Osteoblast (primary cell): Measurements from ENCODE around the gene ABTB1. TPM values are rescaled to one million over a fixed set of nuclear protein-coding genes. Genes with fewer than 3 reads are reported as not detected.

Source experiments
- DNase-seq: peaks from one replicate; pipeline ENCODE4 v3.0.0; 2011; ENCODE audit warnings: low spot score, mixed read lengths; ENCODE audit not compliant: insufficient read length; ENCODE audit errors: missing footprints
- H2AFZ ChIP-seq: 2 replicates; pipeline ENCODE4 v1.6.0; 2011; ENCODE audit warnings: mild to moderate bottlenecking, low read length
- H3K27ac ChIP-seq: 2 replicates; pipeline ENCODE4 v1.5.1; 2011; ENCODE audit warnings: mild to moderate bottlenecking, low read depth, low read length, moderate library complexity
- H3K27me3 ChIP-seq: 2 replicates; pipeline ENCODE4 v1.6.0; 2012; ENCODE audit warnings: mild to moderate bottlenecking, control low read depth, inconsistent platforms, low read length, moderate library complexity; ENCODE audit not compliant: insufficient read depth
- H3K36me3 ChIP-seq: 2 replicates; pipeline ENCODE4 v1.5.1; 2011; ENCODE audit warnings: mild to moderate bottlenecking, low read length, control low read depth, moderate library complexity; ENCODE audit not compliant: insufficient read depth
- H3K4me1 ChIP-seq: 2 replicates; pipeline ENCODE4 v1.5.1; 2011; ENCODE audit warnings: mild to moderate bottlenecking, low read length, control low read depth, moderate library complexity; ENCODE audit not compliant: insufficient read depth
- H3K4me2 ChIP-seq: 2 replicates; pipeline ENCODE4 v1.6.0; 2011; ENCODE audit warnings: mild to moderate bottlenecking, low read length; ENCODE audit not compliant: insufficient read depth
- H3K4me3 ChIP-seq: fragments of 200-600 bp; sonication (generic); 3 replicates; pipeline ENCODE4 v1.5.1; 2012; ENCODE audit warnings: mild to moderate bottlenecking, low read length, inconsistent platforms; ENCODE audit not compliant: insufficient read depth
- H3K79me2 ChIP-seq: 2 replicates; pipeline ENCODE4 v1.6.0; 2012; ENCODE audit warnings: mild to moderate bottlenecking, low read length, control low read depth, inconsistent platforms; ENCODE audit not compliant: insufficient read depth
- H3K9me3 ChIP-seq: 2 replicates; pipeline ENCODE4 v1.5.1; 2011; ENCODE audit warnings: low read depth, low read length, control low read depth
- H4K20me1 ChIP-seq: 2 replicates; pipeline ENCODE4 v1.6.0; 2012; ENCODE audit warnings: mild to moderate bottlenecking, low read length, control low read depth; ENCODE audit not compliant: insufficient read depth
- CTCF ChIP-seq: IDR thresholded peaks from 2 replicates; pipeline ENCODE4 v1.5.1; 2011; ENCODE audit warnings: mild to moderate bottlenecking, low read depth, low read length, moderate library complexity; ENCODE audit errors: extremely low read depth
- total RNA-seq: library from RNA; depleted of rRNA; stranded (reverse); fragments of >200 nt; gene quantifications from 2 replicates; pipeline ENCODE4 v1.2.3, GENCODE V29; 2012

Gene ABTB1
- total RNA-seq, 1 donor, result 17.7 TPM

- no peak overlapping the region for H3K27ac ChIP-seq
- no peaks in the 10 kb centered on the region for H3K9me3 ChIP-seq
- H3K4me1 ChIP-seq, result peaks cover 5% of the 10 kb centered on the region
- H3K36me3 ChIP-seq, result no peaks in the 10 kb centered on the region
- no peaks in the 10 kb centered on the region for H3K27me3 ChIP-seq
- no peak for DNase-seq
- no peak overlapping the region for H3K4me2 ChIP-seq
- no peaks in the 10 kb centered on the region for H4K20me1 ChIP-seq
- TF ChIP-seq CTCF, result no peak
- H2AFZ ChIP-seq, result no peak overlapping the region
- no peak overlapping the region for H3K4me3 ChIP-seq
- H3K79me2 ChIP-seq, result no peaks in the 10 kb centered on the region
Observed at GRCh38 chr3:127656906-127657305, 15.8 kb upstream of the ABTB1 start.

- H3K27me3 ChIP-seq, result no peaks in the 10 kb centered on the region
- DNase-seq, result no peak
- no peak overlapping the region for H3K4me3 ChIP-seq
- no peaks in the 10 kb centered on the region for H3K36me3 ChIP-seq
- H3K9me3 ChIP-seq, result no peaks in the 10 kb centered on the region
- no peak overlapping the region for H3K27ac ChIP-seq
- H3K4me1 ChIP-seq, result peaks cover 5% of the 10 kb centered on the region
- H4K20me1 ChIP-seq, result no peaks in the 10 kb centered on the region
- TF ChIP-seq CTCF, result no peak
- no peak overlapping the region for H2AFZ ChIP-seq
- no peak overlapping the region for H3K4me2 ChIP-seq
- no peaks in the 10 kb centered on the region for H3K79me2 ChIP-seq
Observed at GRCh38 chr3:127658234-127658633, 14.5 kb upstream of the ABTB1 start.

- no peak for DNase-seq
- TF ChIP-seq CTCF, result no peak
Observed at GRCh38 chr3:127660621-127661251, 12.0 kb upstream of the ABTB1 start.

GRCh38 chr3:127661600-127661999 lies 11.2 kb upstream of the ABTB1 start:
- DNase-seq, result no peak
- Histone ChIP-seq H2AFZ (no peak overlapping the region), H3K79me2 (no peaks in the 10 kb centered on the region), H3K9me3 (no peaks in the 10 kb centered on the region), H3K36me3 (no peaks in the 10 kb centered on the region), H3K4me3 (no peak overlapping the region), H3K4me1 (no peaks in the 10 kb centered on the region), H3K27ac (no peak overlapping the region), H4K20me1 (no peaks in the 10 kb centered on the region), H3K4me2 (no peak overlapping the region), H3K27me3 (peaks cover 2% of the 10 kb centered on the region)
- TF ChIP-seq CTCF, result no peak

More at GRCh38 chr3:127660621-127661251, 12.0 kb upstream of the ABTB1 start:
- Histone ChIP-seq H3K4me1 (peaks cover 2% of the 10 kb centered on the region), H3K9me3 (no peaks in the 10 kb centered on the region), H3K4me3 (no peak overlapping the region), H3K79me2 (no peaks in the 10 kb centered on the region), H3K27me3 (no peaks in the 10 kb centered on the region), H3K36me3 (no peaks in the 10 kb centered on the region), H2AFZ (no peak overlapping the region), H3K27ac (no peak overlapping the region), H3K4me2 (no peak overlapping the region), H4K20me1 (no peaks in the 10 kb centered on the region)
